Measurements from ENCODE around the gene MCM10. TPM values are rescaled to one million over a fixed set of nuclear protein-coding genes. Genes with fewer than 3 reads are reported as not detected.

MCM10 gene
- total and polyA plus RNA-seq, 2 donors, result 0.27 to 15.7 TPM

DNA sequence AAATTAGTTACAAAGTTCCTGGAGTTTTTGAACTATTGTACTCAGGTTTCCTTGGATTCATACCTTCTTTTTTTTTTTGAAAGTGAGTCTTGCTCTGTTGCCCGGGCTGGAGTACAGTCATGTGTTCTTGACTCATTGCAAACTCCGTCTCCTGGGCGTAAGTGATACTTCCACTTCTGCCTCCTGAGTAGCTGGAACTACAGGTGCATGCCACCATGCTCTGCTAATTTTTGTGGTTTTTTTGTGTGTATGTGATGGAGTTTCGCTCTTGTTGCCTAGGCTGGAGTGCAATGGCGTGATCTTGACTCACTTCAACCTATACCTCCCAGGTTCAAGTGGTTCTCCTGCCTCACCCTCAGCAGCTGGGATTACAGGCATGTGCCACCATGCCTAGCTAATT, 22.3 kb downstream of the MCM10 start:
- Histone ChIP-seq H3K27ac (ENCODE audit: low read depth in 1 of 2, low read length in 1 of 2) (no peak overlapping the region), H3K4me1 (ENCODE audit: control insufficient read depth in 2 of 2, insufficient read depth in 2 of 2, low read length in 2 of 2) (no peaks in the 10 kb centered on the region), H3K27me3 (ENCODE audit: control insufficient read depth in 2 of 2, insufficient read depth in 1 of 2, low read length in 1 of 2) (no peaks in the 10 kb centered on the region), H3K4me3 (ENCODE audit: low read length in 2 of 2) (no peak overlapping the region), H3K36me3 (ENCODE audit: control insufficient read depth in 2 of 2, insufficient read depth in 2 of 2, low read length in 1 of 2) (peaks cover 49 to 51% of the 10 kb centered on the region in 2 donors), H3K9me3 (ENCODE audit: control insufficient read depth in 2 of 2, insufficient read depth in 1 of 2, low read length in 1 of 2) (no peaks in the 10 kb centered on the region)
- no peak for DNase-seq (ENCODE audit: low read depth in 6 of 9, low spot score in 9 of 9)
- 92% methylated on average over 5 of the region's 5 CpGs for WGBS

DNA sequence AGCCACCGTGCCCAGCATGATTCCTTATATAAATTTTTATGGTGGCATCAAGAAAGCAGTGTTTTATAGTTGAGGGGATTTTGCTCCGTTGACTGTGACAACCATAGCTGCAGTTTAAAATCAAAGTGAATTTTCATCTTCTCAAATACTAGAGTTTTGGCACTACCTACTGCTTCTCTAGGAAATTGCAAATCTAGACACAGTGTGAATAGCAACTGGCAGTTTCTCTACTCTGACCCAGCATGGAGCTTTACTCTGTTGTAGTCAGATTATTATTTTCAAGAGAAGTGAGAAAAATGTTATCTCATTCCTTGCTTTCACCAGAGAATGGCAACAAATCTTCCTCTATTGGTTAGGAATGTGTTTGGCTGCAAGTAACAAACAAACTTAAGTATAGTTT, 22.9 kb downstream of the MCM10 start:
- 98% methylated on average over 2 of the region's 2 CpGs for WGBS
- Histone ChIP-seq H3K36me3 (ENCODE audit: control insufficient read depth in 2 of 2, insufficient read depth in 2 of 2, low read length in 1 of 2) (peaks cover 52% of the 10 kb centered on the region in 2 donors), H3K4me1 (ENCODE audit: control insufficient read depth in 2 of 2, insufficient read depth in 2 of 2, low read length in 2 of 2) (no peaks in the 10 kb centered on the region), H3K9me3 (ENCODE audit: control insufficient read depth in 2 of 2, insufficient read depth in 1 of 2, low read length in 1 of 2) (no peaks in the 10 kb centered on the region), H3K4me3 (ENCODE audit: low read length in 2 of 2) (no peak overlapping the region), H3K27ac (ENCODE audit: low read depth in 1 of 2, low read length in 1 of 2) (no peak overlapping the region), H3K27me3 (ENCODE audit: control insufficient read depth in 2 of 2, insufficient read depth in 1 of 2, low read length in 1 of 2) (no peaks in the 10 kb centered on the region)
- no peak for DNase-seq (ENCODE audit: low read depth in 6 of 9, low spot score in 9 of 9)

DNA sequence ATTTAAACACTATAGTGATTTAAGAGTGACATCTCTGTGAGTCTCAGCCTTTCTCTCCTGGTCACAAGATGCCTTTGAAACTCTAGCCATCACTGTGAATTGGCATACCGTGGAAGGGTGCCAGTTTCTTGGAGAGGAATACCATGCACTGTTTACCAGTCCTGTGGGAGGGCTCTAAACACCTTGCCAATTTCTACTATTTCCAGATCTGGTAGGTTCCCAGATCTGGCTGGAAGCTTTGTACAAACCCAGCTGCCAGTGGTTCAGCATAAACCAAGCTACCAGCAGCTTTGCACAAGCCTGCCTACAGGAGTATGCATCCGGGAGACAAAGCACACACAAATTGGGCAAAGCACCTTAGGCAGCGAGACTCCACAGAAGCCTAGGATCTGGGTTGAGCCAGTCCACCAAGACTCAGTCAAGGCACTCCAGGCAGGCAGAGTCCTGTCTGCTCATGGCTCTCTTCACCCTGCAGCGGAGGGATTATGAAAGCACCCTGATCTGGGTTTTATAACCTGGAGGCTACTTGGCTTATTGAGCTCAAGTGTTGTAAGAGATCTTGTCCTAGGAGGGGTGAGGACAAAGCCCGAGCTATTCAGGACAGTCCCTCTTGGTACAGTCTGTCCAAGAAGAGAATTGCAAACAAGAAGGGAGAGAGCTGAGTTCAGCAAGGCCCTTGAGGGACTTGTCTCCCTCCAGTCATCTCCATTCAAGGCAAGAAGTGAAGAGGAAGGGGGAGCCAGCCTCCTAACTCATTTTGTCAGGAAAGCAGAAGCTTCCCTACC, 23.6 kb downstream of the MCM10 start:
- no peaks in the 10 kb centered on the region for H3K4me1 ChIP-seq (ENCODE audit: control insufficient read depth in 2 of 2, insufficient read depth in 2 of 2, low read length in 2 of 2)
- no peak for DNase-seq (ENCODE audit: low read depth in 6 of 9, low spot score in 9 of 9)
- no peaks in the 10 kb centered on the region for H3K9me3 ChIP-seq (ENCODE audit: control insufficient read depth in 2 of 2, insufficient read depth in 1 of 2, low read length in 1 of 2)
- WGBS, result 96% methylated on average over 5 of the region's 5 CpGs
- peaks cover 55 to 56% of the 10 kb centered on the region in 2 donors for H3K36me3 ChIP-seq (ENCODE audit: control insufficient read depth in 2 of 2, insufficient read depth in 2 of 2, low read length in 1 of 2)
- H3K4me3 ChIP-seq (ENCODE audit: low read length in 2 of 2), result no peak overlapping the region
- H3K27me3 ChIP-seq (ENCODE audit: control insufficient read depth in 2 of 2, insufficient read depth in 1 of 2, low read length in 1 of 2), result no peaks in the 10 kb centered on the region
- no peak overlapping the region for H3K27ac ChIP-seq (ENCODE audit: low read depth in 1 of 2, low read length in 1 of 2)

DNA sequence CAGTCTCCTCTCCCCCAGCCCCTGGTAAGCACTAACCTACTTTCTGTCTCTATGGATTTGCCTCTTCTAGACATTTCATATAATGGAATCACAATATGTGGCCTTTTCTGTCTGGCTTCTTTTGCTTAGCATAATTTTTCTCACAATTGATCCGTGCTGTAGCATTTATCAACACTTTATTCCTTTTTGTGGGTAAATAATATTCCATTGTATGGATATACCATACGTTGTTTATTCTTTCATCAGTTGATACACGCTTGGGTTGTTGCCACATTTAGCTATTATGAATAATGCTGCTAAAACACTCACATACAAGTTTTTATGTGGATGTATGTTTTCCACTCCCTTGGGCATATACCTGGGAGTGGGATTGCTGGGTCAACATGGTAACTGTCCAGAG, 25.8 kb downstream of the MCM10 start:
- 98% methylated on average over 3 of the region's 3 CpGs for WGBS
- H3K4me1 ChIP-seq (ENCODE audit: control insufficient read depth in 2 of 2, insufficient read depth in 2 of 2, low read length in 2 of 2), result no peaks in the 10 kb centered on the region
- H3K27me3 ChIP-seq (ENCODE audit: control insufficient read depth in 2 of 2, insufficient read depth in 1 of 2, low read length in 1 of 2), result no peaks in the 10 kb centered on the region
- H3K9me3 ChIP-seq (ENCODE audit: control insufficient read depth in 2 of 2, insufficient read depth in 1 of 2, low read length in 1 of 2), result no peaks in the 10 kb centered on the region
- no peak overlapping the region for H3K27ac ChIP-seq (ENCODE audit: low read depth in 1 of 2, low read length in 1 of 2)
- DNase-seq (ENCODE audit: low read depth in 6 of 9, low spot score in 9 of 9), result no peak
- H3K4me3 ChIP-seq (ENCODE audit: low read length in 2 of 2), result no peak overlapping the region
- peaks cover 47 to 50% of the 10 kb centered on the region in 2 donors for H3K36me3 ChIP-seq (ENCODE audit: control insufficient read depth in 2 of 2, insufficient read depth in 2 of 2, low read length in 1 of 2)

DNA sequence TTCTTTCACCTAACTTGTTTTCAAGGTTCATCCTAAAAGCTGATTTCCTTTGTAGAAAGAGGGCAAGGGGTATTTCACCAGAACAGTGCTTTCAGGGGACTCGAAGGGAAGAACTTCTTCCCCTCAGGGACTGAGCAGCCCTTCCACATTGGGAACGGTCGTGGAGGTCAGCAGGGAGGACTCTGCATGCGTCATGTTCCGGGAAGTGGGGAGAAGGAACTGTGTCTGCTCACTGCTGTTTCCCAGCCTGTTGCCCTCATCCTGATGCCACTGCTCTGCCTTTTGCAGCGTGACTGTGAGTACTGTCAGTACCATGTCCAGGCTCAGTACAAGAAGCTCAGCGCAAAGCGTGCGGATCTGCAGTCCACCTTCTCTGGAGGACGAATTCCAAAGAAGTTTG, 27.2 kb downstream of the MCM10 start:
- Histone ChIP-seq H3K36me3 (ENCODE audit: control insufficient read depth in 2 of 2, insufficient read depth in 2 of 2, low read length in 1 of 2) (peaks cover 43 to 57% of the 10 kb centered on the region in 2 donors), H3K4me1 (ENCODE audit: control insufficient read depth in 2 of 2, insufficient read depth in 2 of 2, low read length in 2 of 2) (no peaks in the 10 kb centered on the region), H3K4me3 (ENCODE audit: low read length in 2 of 2) (no peak overlapping the region), H3K27me3 (ENCODE audit: control insufficient read depth in 2 of 2, insufficient read depth in 1 of 2, low read length in 1 of 2) (no peaks in the 10 kb centered on the region), H3K9me3 (ENCODE audit: control insufficient read depth in 2 of 2, insufficient read depth in 1 of 2, low read length in 1 of 2) (no peaks in the 10 kb centered on the region), H3K27ac (ENCODE audit: low read depth in 1 of 2, low read length in 1 of 2) (no peak overlapping the region)
- no peak for DNase-seq (ENCODE audit: low read depth in 6 of 9, low spot score in 9 of 9)
- over 99% methylated on average over 10 of the region's 10 CpGs for WGBS

DNA sequence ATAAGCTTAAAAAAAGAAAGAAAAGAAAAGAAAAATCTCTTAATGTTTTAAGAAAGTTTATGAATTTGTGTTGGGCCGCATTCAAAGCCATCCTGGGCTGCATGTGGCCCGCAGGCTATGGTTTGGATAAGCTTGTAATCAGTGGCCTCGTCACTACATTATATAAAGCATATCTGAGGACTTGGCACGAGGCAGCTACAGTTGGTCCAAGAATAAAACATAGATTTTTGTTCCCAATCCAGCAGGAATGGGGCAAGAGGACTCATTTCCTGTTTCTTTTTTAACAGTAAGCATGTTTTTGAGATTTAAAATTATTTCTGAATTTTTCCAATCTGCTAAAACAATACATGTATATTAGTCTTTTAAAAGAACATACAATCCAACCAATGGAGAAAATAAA, 28.6 kb downstream of the MCM10 start:
- 97% methylated on average over 4 of the region's 4 CpGs for WGBS
- Histone ChIP-seq H3K9me3 (ENCODE audit: control insufficient read depth in 2 of 2, insufficient read depth in 1 of 2, low read length in 1 of 2) (no peaks in the 10 kb centered on the region), H3K27me3 (ENCODE audit: control insufficient read depth in 2 of 2, insufficient read depth in 1 of 2, low read length in 1 of 2) (no peaks in the 10 kb centered on the region), H3K4me3 (ENCODE audit: low read length in 2 of 2) (no peak overlapping the region), H3K36me3 (ENCODE audit: control insufficient read depth in 2 of 2, insufficient read depth in 2 of 2, low read length in 1 of 2) (peaks cover 50 to 58% of the 10 kb centered on the region in 2 donors), H3K4me1 (ENCODE audit: control insufficient read depth in 2 of 2, insufficient read depth in 2 of 2, low read length in 2 of 2) (no peaks in the 10 kb centered on the region), H3K27ac (ENCODE audit: low read depth in 1 of 2, low read length in 1 of 2) (no peak overlapping the region)
- DNase-seq (ENCODE audit: low read depth in 6 of 9, low spot score in 9 of 9), result no peak

DNA sequence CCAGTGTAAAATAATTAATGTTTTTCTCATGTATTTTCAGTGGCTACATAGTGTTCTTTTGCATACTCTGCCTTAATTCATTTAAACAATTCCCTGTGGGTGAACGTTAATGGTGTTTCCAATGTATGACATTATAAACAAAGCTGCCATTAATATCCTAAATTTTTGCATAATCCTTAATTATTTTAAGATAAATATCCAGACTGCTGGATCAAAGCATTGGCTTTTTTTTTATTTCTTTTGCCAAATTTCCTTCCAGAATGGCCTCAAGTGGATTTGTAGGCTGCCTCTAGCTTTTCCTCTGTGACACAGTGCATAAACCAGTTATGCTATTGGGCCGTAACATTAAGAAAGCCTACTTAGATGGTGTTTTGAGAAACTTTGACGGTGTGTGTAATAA, 29.5 kb downstream of the MCM10 start:
- Histone ChIP-seq H3K27ac (ENCODE audit: low read depth in 1 of 2, low read length in 1 of 2) (no peak overlapping the region), H3K36me3 (ENCODE audit: control insufficient read depth in 2 of 2, insufficient read depth in 2 of 2, low read length in 1 of 2) (peaks cover 45 to 55% of the 10 kb centered on the region in 2 donors), H3K4me1 (ENCODE audit: control insufficient read depth in 2 of 2, insufficient read depth in 2 of 2, low read length in 2 of 2) (no peaks in the 10 kb centered on the region), H3K4me3 (ENCODE audit: low read length in 2 of 2) (no peak overlapping the region), H3K9me3 (ENCODE audit: control insufficient read depth in 2 of 2, insufficient read depth in 1 of 2, low read length in 1 of 2) (no peaks in the 10 kb centered on the region), H3K27me3 (ENCODE audit: control insufficient read depth in 2 of 2, insufficient read depth in 1 of 2, low read length in 1 of 2) (no peaks in the 10 kb centered on the region)
- 97% methylated on average over 3 of the region's 3 CpGs for WGBS
- no peak for DNase-seq (ENCODE audit: low read depth in 6 of 9, low spot score in 9 of 9)

DNA sequence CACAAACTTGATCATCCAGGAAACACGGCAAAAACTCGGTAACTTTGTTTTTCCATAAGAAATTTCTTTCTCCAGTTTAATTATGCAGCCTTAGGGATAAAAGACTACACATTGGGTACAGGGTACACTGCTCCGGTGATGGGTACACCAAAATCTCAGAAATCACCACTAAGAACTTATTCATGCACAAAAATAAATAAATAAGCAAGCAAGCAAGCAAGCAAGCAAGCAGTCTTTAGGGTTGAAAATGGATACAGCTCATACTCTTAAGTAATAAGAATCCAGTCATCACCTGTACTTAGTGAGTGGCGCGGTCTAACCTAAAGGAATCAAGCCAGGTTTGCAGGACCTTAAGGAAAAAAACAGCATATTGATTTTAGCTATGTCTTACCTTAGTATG, 30.0 kb downstream of the MCM10 start:
- Histone ChIP-seq H3K9me3 (ENCODE audit: control insufficient read depth in 2 of 2, insufficient read depth in 1 of 2, low read length in 1 of 2) (no peaks in the 10 kb centered on the region), H3K27me3 (ENCODE audit: control insufficient read depth in 2 of 2, insufficient read depth in 1 of 2, low read length in 1 of 2) (no peaks in the 10 kb centered on the region), H3K27ac (ENCODE audit: low read depth in 1 of 2, low read length in 1 of 2) (no peak overlapping the region), H3K36me3 (ENCODE audit: control insufficient read depth in 2 of 2, insufficient read depth in 2 of 2, low read length in 1 of 2) (peaks cover 46 to 53% of the 10 kb centered on the region in 2 donors), H3K4me1 (ENCODE audit: control insufficient read depth in 2 of 2, insufficient read depth in 2 of 2, low read length in 2 of 2) (no peaks in the 10 kb centered on the region), H3K4me3 (ENCODE audit: low read length in 2 of 2) (no peak overlapping the region)
- WGBS, result 99% methylated on average over 5 of the region's 5 CpGs
- DNase-seq (ENCODE audit: low read depth in 6 of 9, low spot score in 9 of 9), result no peak

DNA sequence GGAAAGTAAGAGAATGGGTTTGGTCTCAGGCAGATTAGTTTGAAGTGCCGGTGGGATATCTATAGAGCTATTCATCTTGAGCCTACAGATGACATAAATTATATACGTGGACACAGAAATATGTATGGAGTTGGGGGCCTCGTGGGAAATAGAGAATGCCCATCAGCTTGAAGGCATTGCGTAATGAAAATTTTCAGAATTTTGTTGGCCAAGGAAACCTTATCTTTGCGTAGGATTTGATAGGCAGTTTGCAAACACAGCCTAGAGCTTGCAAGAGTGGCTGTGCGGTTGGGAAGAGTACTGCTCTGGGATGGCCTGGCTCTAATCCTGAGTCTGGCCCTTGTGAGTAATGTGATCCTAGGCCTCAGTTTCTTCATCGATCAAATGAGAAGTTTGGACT, 32.3 kb downstream of the MCM10 start:
- H3K9me3 ChIP-seq (ENCODE audit: control insufficient read depth in 2 of 2, insufficient read depth in 1 of 2, low read length in 1 of 2), result no peaks in the 10 kb centered on the region
- no peak overlapping the region for H3K4me3 ChIP-seq (ENCODE audit: low read length in 2 of 2)
- peaks cover 31 to 52% of the 10 kb centered on the region in 2 donors for H3K36me3 ChIP-seq (ENCODE audit: control insufficient read depth in 2 of 2, insufficient read depth in 2 of 2, low read length in 1 of 2)
- 97% methylated on average over 7 of the region's 7 CpGs for WGBS
- H3K4me1 ChIP-seq (ENCODE audit: control insufficient read depth in 2 of 2, insufficient read depth in 2 of 2, low read length in 2 of 2), result no peaks in the 10 kb centered on the region
- no peaks in the 10 kb centered on the region for H3K27me3 ChIP-seq (ENCODE audit: control insufficient read depth in 2 of 2, insufficient read depth in 1 of 2, low read length in 1 of 2)
- DNase-seq (ENCODE audit: low read depth in 6 of 9, low spot score in 9 of 9), result no peak
- H3K27ac ChIP-seq (ENCODE audit: low read depth in 1 of 2, low read length in 1 of 2), result no peak overlapping the region

Measured in thymus (tissue), 11 donors.